ENCODE measurements around the gene NPLOC4.

Gene NPLOC4

GRCh38 chr17:81511804-81512561 is 124.9 kb downstream of the NPLOC4 start:
- peak overlapping the region; percentile 80 to 92 for H3K4me3 ChIP-seq (ENCODE audit: low read depth in 1 of 2, low read length in 2 of 2)
- peak overlapping the region; percentile 81 for H3K27ac ChIP-seq (ENCODE audit: low read length)

GRCh38 chr17:81511554-81511803 is 125.4 kb downstream of the NPLOC4 start:
- H3K9me3 ChIP-seq (ENCODE audit: insufficient read depth, low read length, severe bottlenecking), result no peaks in the 10 kb centered on the region
- peak overlapping the region; percentile 87 for H3K4me2 ChIP-seq (ENCODE audit: insufficient read depth, low read length)
- no peak for DNase-seq
- H3K4me1 ChIP-seq (ENCODE audit: insufficient read depth, low read length), result peaks cover 38% of the 10 kb centered on the region
- H4K20me1 ChIP-seq (ENCODE audit: insufficient read depth, low read length), result peaks cover 52% of the 10 kb centered on the region
- H3K79me2 ChIP-seq (ENCODE audit: insufficient read depth, low read length), result peaks cover 77% of the 10 kb centered on the region
- H3K27ac ChIP-seq (ENCODE audit: low read length), result peak overlapping the region; percentile 81
- peak overlapping the region; percentile 80 to 92 for H3K4me3 ChIP-seq (ENCODE audit: low read depth in 1 of 2, low read length in 2 of 2)
- peak overlapping the region; percentile 99 for H3K9ac ChIP-seq (ENCODE audit: low read depth, low read length)
- no peaks in the 10 kb centered on the region for H3K27me3 ChIP-seq (ENCODE audit: insufficient read depth, low read length, poor library complexity)
- ATAC-seq (ENCODE audit: insufficient read depth, low read depth), result no peak
- TF ChIP-seq EZH2 (IDR thresholded peaks at IDR 0.05; ENCODE audit: borderline replicate concordance, low read depth, low read length, severe bottlenecking), result no peak
- no peak for TF ChIP-seq CTCF (IDR thresholded peaks at IDR 0.05; ENCODE audit: borderline replicate concordance, extremely low read depth, low read length, poor library complexity, severe bottlenecking)
- H3K36me3 ChIP-seq (ENCODE audit: insufficient read depth, low read length), result peaks cover 40% of the 10 kb centered on the region
- H2AFZ ChIP-seq (ENCODE audit: low read depth, low read length), result no peak overlapping the region

More at GRCh38 chr17:81511804-81512561, 124.9 kb downstream of the NPLOC4 start:
- peaks cover 82% of the 10 kb centered on the region for H3K79me2 ChIP-seq (ENCODE audit: insufficient read depth, low read length)
- peak overlapping the region; percentile 87 for H3K4me2 ChIP-seq (ENCODE audit: insufficient read depth, low read length)
- peaks cover 40% of the 10 kb centered on the region for H3K36me3 ChIP-seq (ENCODE audit: insufficient read depth, low read length)
- TF ChIP-seq CTCF (IDR thresholded peaks at IDR 0.05; ENCODE audit: borderline replicate concordance, extremely low read depth, low read length, poor library complexity, severe bottlenecking) (no peak), EZH2 (IDR thresholded peaks at IDR 0.05; ENCODE audit: borderline replicate concordance, low read depth, low read length, severe bottlenecking) (no peak)
- no peak for DNase-seq
- H2AFZ ChIP-seq (ENCODE audit: low read depth, low read length), result no peak overlapping the region
- no peaks in the 10 kb centered on the region for H3K27me3 ChIP-seq (ENCODE audit: insufficient read depth, low read length, poor library complexity)
- peak; percentile 0; the same call in 2 of the 3 replicates for ATAC-seq (ENCODE audit: insufficient read depth, low read depth)
- H3K4me1 ChIP-seq (ENCODE audit: insufficient read depth, low read length), result peaks cover 42% of the 10 kb centered on the region
- H3K9me3 ChIP-seq (ENCODE audit: insufficient read depth, low read length, severe bottlenecking), result no peaks in the 10 kb centered on the region
- H3K9ac ChIP-seq (ENCODE audit: low read depth, low read length), result peak overlapping the region; percentile 99
- peaks cover 55% of the 10 kb centered on the region for H4K20me1 ChIP-seq (ENCODE audit: insufficient read depth, low read length)

- Histone ChIP-seq H3K27ac (ENCODE audit: low read length) (peak overlapping the region; percentile 81), H3K4me2 (ENCODE audit: insufficient read depth, low read length) (peak overlapping the region; percentile 87), H3K36me3 (ENCODE audit: insufficient read depth, low read length) (peaks cover 40% of the 10 kb centered on the region), H3K27me3 (ENCODE audit: insufficient read depth, low read length, poor library complexity) (no peaks in the 10 kb centered on the region), H3K9me3 (ENCODE audit: insufficient read depth, low read length, severe bottlenecking) (no peaks in the 10 kb centered on the region), H4K20me1 (ENCODE audit: insufficient read depth, low read length) (peaks cover 47% of the 10 kb centered on the region), H3K9ac (ENCODE audit: low read depth, low read length) (peak overlapping the region; percentile 99), H3K79me2 (ENCODE audit: insufficient read depth, low read length) (peaks cover 72% of the 10 kb centered on the region), H3K4me3 (ENCODE audit: low read depth in 1 of 2, low read length in 2 of 2) (peak overlapping the region; percentile 80 to 92), H2AFZ (ENCODE audit: low read depth, low read length) (no peak overlapping the region), H3K4me1 (ENCODE audit: insufficient read depth, low read length) (peaks cover 33% of the 10 kb centered on the region)
- ATAC-seq (ENCODE audit: insufficient read depth, low read depth) (no peak), DNase-seq (peak; percentile 51)
- TF ChIP-seq CTCF (IDR thresholded peaks at IDR 0.05; ENCODE audit: borderline replicate concordance, extremely low read depth, low read length, poor library complexity, severe bottlenecking) (no peak), EZH2 (IDR thresholded peaks at IDR 0.05; ENCODE audit: borderline replicate concordance, low read depth, low read length, severe bottlenecking) (no peak)
Measured at GRCh38 chr17:81510785-81511553, 125.9 kb downstream of the NPLOC4 start.

All from DND-41 (cell line).